Fibroblast of lung (primary cell): ENCODE measurements around the gene MRPS12.

Experiments
- EZH2 ChIP-seq: IDR thresholded peaks from 2 replicates; pipeline ENCODE4 v1.5.1; 2012; ENCODE audit warnings: low read length, control low read depth, mild to moderate bottlenecking; ENCODE audit errors: missing control alignments
- TF ChIP-seq, protein P1 (sequence below), 2 donors: IDR thresholded peaks in 1 of 2; conservative IDR thresholded peaks in 1 of 2; 1 replicate in 1 of 2; 2 replicates in 1 of 2; pipeline ENCODE4 v1.5.1; 2011 to 2012; ENCODE audit warnings: low read length in 2 of 2, control low read depth in 1 of 2, inconsistent platforms in 1 of 2, low read depth in 1 of 2, mild to moderate bottlenecking in 1 of 2

GRCh38 chr19:38932425-38933179 lies 1.9 kb downstream of the MRPS12 start:
- TF ChIP-seq, protein P1, sequence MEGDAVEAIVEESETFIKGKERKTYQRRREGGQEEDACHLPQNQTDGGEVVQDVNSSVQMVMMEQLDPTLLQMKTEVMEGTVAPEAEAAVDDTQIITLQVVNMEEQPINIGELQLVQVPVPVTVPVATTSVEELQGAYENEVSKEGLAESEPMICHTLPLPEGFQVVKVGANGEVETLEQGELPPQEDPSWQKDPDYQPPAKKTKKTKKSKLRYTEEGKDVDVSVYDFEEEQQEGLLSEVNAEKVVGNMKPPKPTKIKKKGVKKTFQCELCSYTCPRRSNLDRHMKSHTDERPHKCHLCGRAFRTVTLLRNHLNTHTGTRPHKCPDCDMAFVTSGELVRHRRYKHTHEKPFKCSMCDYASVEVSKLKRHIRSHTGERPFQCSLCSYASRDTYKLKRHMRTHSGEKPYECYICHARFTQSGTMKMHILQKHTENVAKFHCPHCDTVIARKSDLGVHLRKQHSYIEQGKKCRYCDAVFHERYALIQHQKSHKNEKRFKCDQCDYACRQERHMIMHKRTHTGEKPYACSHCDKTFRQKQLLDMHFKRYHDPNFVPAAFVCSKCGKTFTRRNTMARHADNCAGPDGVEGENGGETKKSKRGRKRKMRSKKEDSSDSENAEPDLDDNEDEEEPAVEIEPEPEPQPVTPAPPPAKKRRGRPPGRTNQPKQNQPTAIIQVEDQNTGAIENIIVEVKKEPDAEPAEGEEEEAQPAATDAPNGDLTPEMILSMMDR (conservative IDR thresholded peaks at IDR 0.05 in 1 of 2, IDR thresholded peaks at IDR 0.05 in 1 of 2; ENCODE audit: low read depth in 1 of 2, low read length in 2 of 2): peak; percentile 27 to 44
- TF ChIP-seq EZH2: no peak
